ENCODE results near the gene EPHB3.

- TF ChIP-seq, protein P1, sequence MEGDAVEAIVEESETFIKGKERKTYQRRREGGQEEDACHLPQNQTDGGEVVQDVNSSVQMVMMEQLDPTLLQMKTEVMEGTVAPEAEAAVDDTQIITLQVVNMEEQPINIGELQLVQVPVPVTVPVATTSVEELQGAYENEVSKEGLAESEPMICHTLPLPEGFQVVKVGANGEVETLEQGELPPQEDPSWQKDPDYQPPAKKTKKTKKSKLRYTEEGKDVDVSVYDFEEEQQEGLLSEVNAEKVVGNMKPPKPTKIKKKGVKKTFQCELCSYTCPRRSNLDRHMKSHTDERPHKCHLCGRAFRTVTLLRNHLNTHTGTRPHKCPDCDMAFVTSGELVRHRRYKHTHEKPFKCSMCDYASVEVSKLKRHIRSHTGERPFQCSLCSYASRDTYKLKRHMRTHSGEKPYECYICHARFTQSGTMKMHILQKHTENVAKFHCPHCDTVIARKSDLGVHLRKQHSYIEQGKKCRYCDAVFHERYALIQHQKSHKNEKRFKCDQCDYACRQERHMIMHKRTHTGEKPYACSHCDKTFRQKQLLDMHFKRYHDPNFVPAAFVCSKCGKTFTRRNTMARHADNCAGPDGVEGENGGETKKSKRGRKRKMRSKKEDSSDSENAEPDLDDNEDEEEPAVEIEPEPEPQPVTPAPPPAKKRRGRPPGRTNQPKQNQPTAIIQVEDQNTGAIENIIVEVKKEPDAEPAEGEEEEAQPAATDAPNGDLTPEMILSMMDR (IDR thresholded peaks at IDR 0.05 in 2 of 3, conservative IDR thresholded peaks at IDR 0.05 in 1 of 3; ENCODE audit: control insufficient read depth in 2 of 3, extremely low read depth in 1 of 3, insufficient read depth in 1 of 3, low read depth in 3 of 3, low read length in 3 of 3): no peak
- no peak for TF ChIP-seq RCOR1 (conservative IDR thresholded peaks at IDR 0.05; ENCODE audit: low read depth, low read length)
- no peak for TF ChIP-seq E2F4 (IDR thresholded peaks at IDR 0.05; ENCODE audit: low read depth, low read length)
Measured at GRCh38 chr3:184585545-184585944, 24.0 kb downstream of the EPHB3 start.

Data from GM12878 (cell line).